Neural cell (in vitro differentiated cells): ENCODE measurements around the gene CLSTN3.

Experiments used
- EP300 ChIP-seq: fragments of 450-650 bp; conservative IDR thresholded peaks from 2 replicates; pipeline ENCODE4 v1.6.1; 2014; ENCODE audit warnings: antibody characterized with exemption, mild to moderate bottlenecking, moderate library complexity; ENCODE audit not compliant: poor library complexity, severe bottlenecking
- EZH2 ChIP-seq: fragments of 200-600, 300-800 bp; shearing (Covaris generic), sonication (generic); IDR thresholded peaks from 2 replicates; pipeline ENCODE4 v1.6.1; 2014; ENCODE audit warnings: antibody characterized with exemption, low read length, borderline replicate concordance, mild to moderate bottlenecking; ENCODE audit not compliant: insufficient read depth, poor library complexity, severe bottlenecking
- POLR2AphosphoS5 ChIP-seq: IDR thresholded peaks from 2 replicates; pipeline ENCODE4 v1.6.1; 2012
- RAD21 ChIP-seq: fragments of 450-650 bp; conservative IDR thresholded peaks from 2 replicates; pipeline ENCODE4 v1.6.1; 2014; ENCODE audit warnings: antibody characterized with exemption, mild to moderate bottlenecking, moderate library complexity
- TF ChIP-seq, protein P1 (sequence below): fragments of 450-650 bp; IDR thresholded peaks from 2 replicates; pipeline ENCODE4 v1.5.1; 2014; ENCODE audit warnings: antibody characterized with exemption, mild to moderate bottlenecking, moderate library complexity; ENCODE audit not compliant: poor library complexity, severe bottlenecking

DNA sequence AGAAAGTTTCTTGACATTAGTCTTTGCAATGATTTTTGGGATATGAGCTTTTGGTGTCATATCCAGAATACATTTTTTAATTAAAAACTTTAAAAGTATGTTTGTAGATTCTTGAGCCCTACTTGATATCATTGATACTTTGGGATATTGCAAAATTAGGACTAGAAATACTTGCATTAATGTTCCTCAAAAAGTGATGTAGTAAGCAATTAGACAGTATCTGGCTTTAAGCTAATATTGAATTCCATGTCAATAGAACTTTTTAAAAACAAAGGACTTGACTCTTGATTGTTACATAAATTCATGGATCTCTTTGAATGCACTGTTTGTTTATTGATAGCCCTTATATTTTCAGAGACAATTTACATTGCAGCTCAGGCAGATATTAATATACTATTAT, 74.9 kb downstream of the CLSTN3 start:
- TF ChIP-seq, protein P1, sequence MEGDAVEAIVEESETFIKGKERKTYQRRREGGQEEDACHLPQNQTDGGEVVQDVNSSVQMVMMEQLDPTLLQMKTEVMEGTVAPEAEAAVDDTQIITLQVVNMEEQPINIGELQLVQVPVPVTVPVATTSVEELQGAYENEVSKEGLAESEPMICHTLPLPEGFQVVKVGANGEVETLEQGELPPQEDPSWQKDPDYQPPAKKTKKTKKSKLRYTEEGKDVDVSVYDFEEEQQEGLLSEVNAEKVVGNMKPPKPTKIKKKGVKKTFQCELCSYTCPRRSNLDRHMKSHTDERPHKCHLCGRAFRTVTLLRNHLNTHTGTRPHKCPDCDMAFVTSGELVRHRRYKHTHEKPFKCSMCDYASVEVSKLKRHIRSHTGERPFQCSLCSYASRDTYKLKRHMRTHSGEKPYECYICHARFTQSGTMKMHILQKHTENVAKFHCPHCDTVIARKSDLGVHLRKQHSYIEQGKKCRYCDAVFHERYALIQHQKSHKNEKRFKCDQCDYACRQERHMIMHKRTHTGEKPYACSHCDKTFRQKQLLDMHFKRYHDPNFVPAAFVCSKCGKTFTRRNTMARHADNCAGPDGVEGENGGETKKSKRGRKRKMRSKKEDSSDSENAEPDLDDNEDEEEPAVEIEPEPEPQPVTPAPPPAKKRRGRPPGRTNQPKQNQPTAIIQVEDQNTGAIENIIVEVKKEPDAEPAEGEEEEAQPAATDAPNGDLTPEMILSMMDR: no peak
- no peak for TF ChIP-seq EZH2
- TF ChIP-seq EP300: no peak
- TF ChIP-seq POLR2AphosphoS5: no peak
- no peak for TF ChIP-seq RAD21
